Thyroid gland (tissue), 4 donors: ENCODE data around the gene GRWD1. TPM values are rescaled to one million over a fixed set of nuclear protein-coding genes. Genes with fewer than 3 reads are reported as not detected.

ENCODE experiments used
- DNase-seq, 2 donors: peaks; one replicate each; pipeline ENCODE4 v3.0.0-alpha.2; 2019
- H3K27ac ChIP-seq, 3 donors: fragments of 200-600 bp; sonication (generic); 1 replicate in 2 of 3; 2 replicates in 1 of 3; pipeline ENCODE4 v1.5.1; 2016 to 2019; ENCODE audit warnings: mild to moderate bottlenecking in 1 of 3, moderate library complexity in 1 of 3
- H3K27me3 ChIP-seq: fragments of 200-600 bp; sonication (generic); one replicate; pipeline ENCODE4 v1.5.1; 2019
- H3K36me3 ChIP-seq, 2 donors: fragments of 200-600 bp; sonication (generic); one replicate each; pipeline ENCODE4 v1.5.1; 2016 to 2019
- H3K4me1 ChIP-seq, 2 donors: fragments of 200-600 bp; sonication (generic); one replicate each; pipeline ENCODE4 v1.5.1; 2017 to 2019
- H3K4me3 ChIP-seq, 3 donors: fragments of 200-600 bp; sonication (generic); replicated peaks in 1 of 3; 1 replicate in 2 of 3; 2 replicates in 1 of 3; pipeline ENCODE4 v1.5.1; 2016; ENCODE audit warnings: mild to moderate bottlenecking in 1 of 3
- H3K9me3 ChIP-seq: fragments of 200-600 bp; sonication (generic); one replicate; pipeline ENCODE4 v1.5.1; 2017
- CTCF ChIP-seq, 6 experiments: fragments of 200-600 bp in 3 of 6; fragments of 450-650 bp in 3 of 6; sonication (generic) in 3 of 6; IDR thresholded peaks; one replicate each; pipeline ENCODE4 v1.5.1; 2016 to 2019; ENCODE audit warnings: antibody characterized with exemption in 6 of 6, mild to moderate bottlenecking in 2 of 6, inconsistent platforms in 1 of 6, moderate library complexity in 1 of 6
- POLR2A ChIP-seq, 2 donors: fragments of 450-650 bp; IDR thresholded peaks; one replicate each; pipeline ENCODE4 v1.6.1; 2017; ENCODE audit warnings: antibody characterized with exemption in 2 of 2, mild to moderate bottlenecking in 2 of 2, moderate library complexity in 1 of 2
- WGBS, 2 donors: methylation state at CpG; one replicate each; pipeline ENCODE4 v1.1.5; 2017; 5-methylcytosine and 5-hydroxymethylcytosine counted together
- intact Hi-C: fragments of 100-400 bp; cut with DNase I; formaldehyde crosslinking; loops from one replicate; pipeline ENCODE4 v1.15.1; 2023
- total RNA-seq, 4 donors: library from RNA; depleted of rRNA; stranded (reverse); fragments of >200 nt; gene quantifications; one replicate each; pipeline ENCODE4 v1.2.3, GENCODE V29; 2016

GRWD1 gene
- total RNA-seq, 4 donors from 2014 or later: 22.4 to 40.5 (median 29.1) TPM

DNA sequence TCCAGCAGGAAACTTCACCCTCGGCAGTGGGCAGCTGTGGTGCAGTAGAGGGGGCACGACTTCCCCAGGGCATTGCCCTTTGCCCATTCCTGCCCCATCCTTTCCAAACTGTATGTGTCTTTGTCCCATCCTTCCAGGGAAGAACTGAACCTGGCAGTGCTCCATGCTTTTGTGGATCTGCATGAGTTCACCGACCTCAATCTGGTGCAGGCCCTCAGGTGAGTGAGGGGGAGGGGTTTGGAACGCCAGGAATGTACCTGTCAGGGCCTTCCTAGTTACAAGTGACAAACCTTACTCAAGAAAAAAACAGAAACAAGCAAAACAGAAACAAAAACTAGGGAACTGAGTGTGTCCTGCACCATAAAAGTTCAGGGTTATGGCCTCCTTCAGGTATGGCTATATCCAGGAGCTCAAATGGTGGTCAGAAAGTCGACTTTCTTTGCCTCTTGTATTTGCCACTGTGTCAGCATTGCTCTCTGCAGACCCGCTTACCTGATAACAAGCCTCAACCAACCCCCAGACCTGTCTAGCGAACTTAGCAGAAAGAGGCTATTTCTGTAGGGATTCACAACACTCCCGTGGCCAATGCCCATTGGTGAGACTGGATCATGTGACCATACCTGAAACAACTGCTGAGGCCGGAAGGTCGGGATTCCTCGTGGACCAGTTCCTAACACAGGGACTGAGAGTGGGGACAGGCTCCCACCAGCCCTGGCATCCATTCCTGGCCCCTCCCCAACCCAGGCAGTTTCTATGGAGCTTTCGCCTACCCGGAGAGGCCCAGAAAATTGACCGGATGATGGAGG, 27.6 kb downstream of the GRWD1 start:
- no peaks in the 10 kb centered on the region for H3K9me3 ChIP-seq
- peaks cover 64 to 69% of the 10 kb centered on the region in 2 donors for H3K36me3 ChIP-seq
- H3K27ac ChIP-seq: peak overlapping the region; percentile 68 to 71 (median 69)
- no peak overlapping the region for H3K4me3 ChIP-seq
- WGBS, 2 donors: 71 to 74% methylated on average over 10 to 11 of the region's 14 CpGs
- no peaks in the 10 kb centered on the region for H3K27me3 ChIP-seq
- H3K4me1 ChIP-seq: peaks cover 38 to 46% of the 10 kb centered on the region in 2 donors
- no peak for TF ChIP-seq POLR2A (IDR thresholded peaks at IDR 0.05)
- no peak for TF ChIP-seq CTCF (IDR thresholded peaks at IDR 0.05)
- intact Hi-C loops: no loop called here
- peak; percentile 92 to 95 for DNase-seq

- WGBS, 2 donors: 90 to 96% methylated on average over 7 to 12 of the region's 16 CpGs
- Histone ChIP-seq H3K27ac (peak overlapping the region; percentile 68 to 71 (median 69)), H3K4me1 (peaks cover 36 to 46% of the 10 kb centered on the region in 2 donors), H3K27me3 (no peaks in the 10 kb centered on the region), H3K9me3 (no peaks in the 10 kb centered on the region), H3K4me3 (no peak overlapping the region), H3K36me3 (peaks cover 72% of the 10 kb centered on the region in 2 donors)
- DNase-seq: no peak
- TF ChIP-seq POLR2A (IDR thresholded peaks at IDR 0.05) (no peak), CTCF (IDR thresholded peaks at IDR 0.05) (no peak)
- intact Hi-C loops: no loop called here
Observed at GRCh38 chr19:48474084-48474592, 28.4 kb downstream of the GRWD1 start.

DNA sequence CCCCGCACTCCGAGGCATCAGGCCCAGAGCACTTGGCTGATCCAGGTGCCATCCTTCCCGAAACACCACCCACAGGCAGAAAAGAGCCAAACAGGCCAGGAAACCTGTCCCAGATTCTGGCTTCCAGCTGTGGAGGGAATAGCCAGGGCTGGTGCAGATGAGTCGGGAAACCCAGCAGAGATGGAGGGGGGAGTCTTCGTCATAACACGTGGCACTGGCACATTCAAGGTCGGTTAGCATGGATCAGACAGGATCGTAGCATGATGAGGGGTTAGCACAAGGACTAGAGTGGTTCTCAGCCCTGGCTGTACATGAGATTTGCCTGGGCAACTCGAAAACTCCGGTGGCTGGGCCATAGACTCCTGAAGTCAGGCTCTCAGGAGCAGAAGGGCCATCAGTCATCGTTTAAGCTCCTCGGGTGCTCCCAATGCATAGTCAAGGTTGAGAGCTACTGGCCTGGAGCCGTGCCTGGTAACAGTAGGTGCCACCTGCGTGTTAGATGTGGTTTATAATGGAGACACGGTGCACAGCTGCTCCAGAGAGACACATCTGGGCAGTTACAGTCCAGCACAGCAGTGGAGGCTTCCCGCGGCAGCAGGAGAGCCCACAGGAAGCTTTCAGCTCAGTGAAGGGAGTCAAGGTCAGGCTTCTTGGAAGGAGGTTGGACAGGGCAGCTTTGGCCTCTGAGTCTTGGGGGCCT, 29.7 kb downstream of the GRWD1 start:
- intact Hi-C loops: no loop called here
- H3K4me3 ChIP-seq: no peak overlapping the region
- no peaks in the 10 kb centered on the region for H3K27me3 ChIP-seq
- peak overlapping the region in 2 of 3 donors; percentile 21 to 24 for H3K27ac ChIP-seq
- DNase-seq: no peak
- H3K9me3 ChIP-seq: no peaks in the 10 kb centered on the region
- peaks cover 28 to 38% of the 10 kb centered on the region in 2 donors for H3K4me1 ChIP-seq
- no peak for TF ChIP-seq CTCF (IDR thresholded peaks at IDR 0.05)
- TF ChIP-seq POLR2A (IDR thresholded peaks at IDR 0.05): no peak
- H3K36me3 ChIP-seq: peaks cover 72 to 76% of the 10 kb centered on the region in 2 donors
- WGBS, 2 donors: 90 to 96% methylated on average over 15 to 16 of the region's 17 CpGs

DNA sequence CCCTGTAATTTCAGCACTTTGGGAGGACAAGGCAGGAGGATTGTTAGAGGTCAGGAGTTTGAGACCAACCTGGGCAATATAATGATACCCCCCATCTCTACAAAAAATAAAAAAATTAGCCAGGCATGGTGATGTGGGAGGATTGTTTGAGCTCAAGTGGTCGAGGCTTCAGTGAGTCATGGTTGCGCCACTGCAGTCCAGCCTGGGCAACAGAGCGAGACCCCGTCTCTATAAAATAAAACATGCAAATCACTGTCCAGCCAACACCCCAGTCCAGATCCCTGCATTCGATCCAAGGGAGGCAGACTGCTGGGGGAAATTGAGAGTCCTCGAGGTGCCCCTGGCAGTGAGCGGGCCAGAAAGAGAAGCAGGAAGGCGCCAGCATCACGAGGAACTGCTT, 30.4 kb downstream of the GRWD1 start:
- Histone ChIP-seq H3K27me3 (no peaks in the 10 kb centered on the region), H3K9me3 (no peaks in the 10 kb centered on the region), H3K4me3 (no peak overlapping the region), H3K4me1 (peaks cover 27 to 35% of the 10 kb centered on the region in 2 donors), H3K27ac (peak overlapping the region in 2 of 3 donors; percentile 21 to 24), H3K36me3 (peaks cover 66 to 69% of the 10 kb centered on the region in 2 donors)
- intact Hi-C loops: no loop called here
- DNase-seq: no peak
- TF ChIP-seq CTCF (IDR thresholded peaks at IDR 0.05): no peak
- no peak for TF ChIP-seq POLR2A (IDR thresholded peaks at IDR 0.05)
- 84 to 89% methylated on average over 9 of the region's 9 CpGs for WGBS, 2 donors
